IMR-90 (cell line): ENCODE measurements around the gene ITGB5.

ENCODE experiments used
- CEBPB ChIP-seq: IDR thresholded peaks from 2 replicates; pipeline ENCODE4 v1.6.1; 2012; ENCODE audit warnings: low read depth, low read length, improper control_type of control experiment
- CTCF ChIP-seq: conservative IDR thresholded peaks from 2 replicates; pipeline ENCODE4 v1.5.1; 2012; ENCODE audit warnings: mild to moderate bottlenecking, low read depth, low read length, improper control_type of control experiment
- MAFK ChIP-seq: IDR thresholded peaks from 2 replicates; pipeline ENCODE4 v1.6.1; 2012; ENCODE audit warnings: low read depth, low read length, improper control_type of control experiment
- MXI1 ChIP-seq: IDR thresholded peaks from 2 replicates; pipeline ENCODE4 v1.6.1; 2012; ENCODE audit warnings: low read depth, mild to moderate bottlenecking, low read length, moderate library complexity, borderline replicate concordance
- POLR2A ChIP-seq: IDR thresholded peaks from 2 replicates; pipeline ENCODE4 v1.6.1; 2012; ENCODE audit warnings: mild to moderate bottlenecking, low read depth, low read length
- RAD21 ChIP-seq: IDR thresholded peaks from 2 replicates; pipeline ENCODE4 v1.6.1; 2012; ENCODE audit warnings: low read length, improper control_type of control experiment
- SMC3 ChIP-seq: fragments of 150-350 bp; IDR thresholded peaks from 2 replicates; pipeline ENCODE4 v1.6.1; 2016; ENCODE audit warnings: low read depth, mild to moderate bottlenecking, antibody characterized with exemption, low read length, moderate library complexity
- USF2 ChIP-seq: fragments of 150-350 bp; IDR thresholded peaks from 2 replicates; pipeline ENCODE4 v1.6.1; 2017; ENCODE audit warnings: mild to moderate bottlenecking, antibody characterized with exemption, low read length, low read depth

GRCh38 chr3:124769462-124769861 lies 117.7 kb downstream of the ITGB5 start:
- TF ChIP-seq CTCF (no peak), MAFK (no peak), RAD21 (no peak), CEBPB (no peak), POLR2A (no peak), USF2 (no peak), SMC3 (no peak), MXI1 (no peak)
